HCT116 (cell line): ENCODE results near the gene UCN3. TPM values are rescaled to one million over a fixed set of nuclear protein-coding genes. Genes with fewer than 3 reads are reported as not detected.

Experiments
- ATAC-seq: fragments of 200-7000 bp; cut with Tn5 transposase; 2 replicates; pipeline ENCODE4 v1.9.1; 2020; ENCODE audit warnings: mild to moderate bottlenecking, moderate library complexity
- BruUV-seq: library from RNA; stranded (reverse); fragments of 400-500 nt; replicated peaks from 2 replicates; lab custom pipeline; 2021; lab: Mats Ljungman, UMichigan
- CTCF ChIA-PET: fragments of 300-600 bp; sonication (Branson Sonifier 250); formaldehyde crosslinking; loops from one replicate; lab custom pipeline; 2021; ENCODE audit warnings: antibody characterized with exemption; lab: Charles Lee
- POLR2A ChIA-PET: fragments of 300-600, 350-600 bp; sonication (Branson Sonifier 250); formaldehyde crosslinking; loops from one replicate; lab custom pipeline; 2021; ENCODE audit warnings: antibody characterized with exemption; lab: Charles Lee
- RAD21 ChIA-PET, 2 experiments: fragments of 300-600 bp; sonication (Branson Sonifier 250); formaldehyde crosslinking; loops; one replicate each; lab custom pipeline; 2023; ENCODE audit warnings: low total read pairs in 2 of 2; ENCODE audit not compliant: uncharacterized antibody in 2 of 2, unreplicated experiment in 2 of 2, low non-redundant PET in 1 of 2; lab: Charles Lee
- DNase-seq: peaks from one replicate; pipeline ENCODE4 v3.0.0-alpha.2; 2010; ENCODE audit warnings: low read depth, low spot score
- H2AFZ ChIP-seq: fragments of 200-600 bp; shearing (Covaris generic), sonication (generic); 2 replicates; pipeline ENCODE4 v1.6.1; 2017; ENCODE audit warnings: low read depth, mixed run types, mixed read lengths, antibody characterized with exemption, low read length; ENCODE audit not compliant: poor library complexity, severe bottlenecking
- H3K27ac ChIP-seq: 2 replicates; pipeline ENCODE4 v1.5.1; 2012; ENCODE audit warnings: low read depth, low read length
- H3K27me3 ChIP-seq: fragments of 200-600 bp; sonication (generic); 2 replicates; pipeline ENCODE4 v1.6.1; 2016; ENCODE audit warnings: mixed run types, low read length, mixed read lengths; ENCODE audit not compliant: insufficient read depth
- H3K36me3 ChIP-seq, 2 experiments: fragments of 200-500 bp in 1 of 2; fragments of 200-600 bp in 1 of 2; sonication (Bioruptor generic) in 1 of 2; sonication (generic) in 1 of 2; 2 replicates each; pipeline versions ENCODE4 v1.5.1 to v1.6.1; 2014 to 2016; ENCODE audit warnings: low read length in 2 of 2, inconsistent platforms in 1 of 2, mixed read lengths in 1 of 2, mixed run types in 1 of 2; ENCODE audit not compliant: insufficient read depth in 2 of 2, control insufficient read depth in 1 of 2
- H3K4me1 ChIP-seq, 2 experiments: fragments of 200-600 bp in 1 of 2; sonication (generic) in 1 of 2; 2 replicates each; pipeline versions ENCODE4 v1.5.1 to v1.6.1; 2012 to 2017; ENCODE audit warnings: low read length in 2 of 2, inconsistent platforms in 1 of 2, mild to moderate bottlenecking in 1 of 2, mixed read lengths in 1 of 2, mixed run types in 1 of 2, moderate library complexity in 1 of 2; ENCODE audit not compliant: insufficient read depth in 2 of 2, control insufficient read depth in 1 of 2
- H3K4me2 ChIP-seq: fragments of 200-600 bp; sonication (generic); 2 replicates; pipeline ENCODE4 v1.6.1; 2017; ENCODE audit warnings: mixed run types, low read length, mixed read lengths
- H3K4me3 ChIP-seq, 2 experiments: fragments of 200-600 bp in 1 of 2; sonication (generic) in 1 of 2; replicated peaks in 1 of 2; 2 replicates each; pipeline ENCODE4 v1.5.1; 2011 to 2016; ENCODE audit warnings: low read length in 2 of 2, control low read depth in 1 of 2, low read depth in 1 of 2, mild to moderate bottlenecking in 1 of 2, mixed read lengths in 1 of 2, mixed run types in 1 of 2
- H3K79me2 ChIP-seq: fragments of 200-600 bp; sonication (generic); 2 replicates; pipeline ENCODE4 v1.6.1; 2017; ENCODE audit warnings: mild to moderate bottlenecking, mixed run types, low read length, moderate library complexity, mixed read lengths; ENCODE audit not compliant: insufficient read depth
- H3K9ac ChIP-seq: fragments of 200-600 bp; sonication (generic); 2 replicates; pipeline ENCODE4 v1.6.1; 2016; ENCODE audit warnings: low read length, mixed read lengths
- H3K9me2 ChIP-seq: fragments of 200-600 bp; sonication (generic), shearing (Covaris generic); 2 replicates; pipeline ENCODE4 v1.6.1; 2017; ENCODE audit warnings: mixed run types, mild to moderate bottlenecking, moderate library complexity; ENCODE audit not compliant: insufficient read depth
- H3K9me3 ChIP-seq, 2 experiments: fragments of 200-500 bp in 1 of 2; fragments of 200-600 bp in 1 of 2; sonication (Bioruptor generic) in 1 of 2; sonication (generic) in 1 of 2; 2 replicates each; pipeline ENCODE4 v1.6.1; 2014 to 2017; ENCODE audit warnings: low read length in 2 of 2, mixed read lengths in 2 of 2, inconsistent platforms in 1 of 2, low read depth in 1 of 2, mild to moderate bottlenecking in 1 of 2, mixed run types in 1 of 2, moderate library complexity in 1 of 2; ENCODE audit not compliant: control insufficient read depth in 1 of 2, insufficient read depth in 1 of 2
- H4K20me1 ChIP-seq: fragments of 200-600 bp; sonication (generic), shearing (Covaris generic); 2 replicates; pipeline ENCODE4 v1.6.1; 2017; ENCODE audit warnings: mixed run types, mild to moderate bottlenecking, moderate library complexity; ENCODE audit not compliant: insufficient read depth
- ATF3 ChIP-seq: IDR thresholded peaks from 2 replicates; pipeline ENCODE4 v1.6.1; 2012
- CBX3 ChIP-seq: IDR thresholded peaks from 2 replicates; pipeline ENCODE4 v1.6.1; 2012; ENCODE audit warnings: low read depth
- CEBPB ChIP-seq: IDR thresholded peaks from 2 replicates; pipeline ENCODE4 v1.6.1; 2012; ENCODE audit warnings: low read depth
- CTCF ChIP-seq, 3 experiments: fragments of 200-600 bp in 1 of 3; sonication (generic) in 1 of 3; IDR thresholded peaks in 2 of 3; conservative IDR thresholded peaks in 1 of 3; 2 replicates each; pipeline ENCODE4 v1.5.1; 2012 to 2017; ENCODE audit warnings: low read depth in 2 of 3, low read length in 2 of 3, antibody characterized with exemption in 1 of 3, borderline replicate concordance in 1 of 3, control low read depth in 1 of 3, mild to moderate bottlenecking in 1 of 3, mixed read lengths in 1 of 3, mixed run types in 1 of 3, moderate library complexity in 1 of 3; ENCODE audit not compliant: insufficient read depth in 1 of 3
- EGR1 ChIP-seq: IDR thresholded peaks from 2 replicates; pipeline ENCODE4 v1.6.1; 2012; ENCODE audit warnings: low read depth
- EZH2 ChIP-seq: fragments of 200-600 bp; sonication (generic); IDR thresholded peaks from 2 replicates; pipeline ENCODE4 v1.6.1; 2017; ENCODE audit warnings: antibody characterized with exemption, mixed run types
- EZH2phosphoT487 ChIP-seq: fragments of 200-600 bp; IDR thresholded peaks from 2 replicates; pipeline ENCODE4 v1.6.1; 2018; ENCODE audit warnings: antibody characterized with exemption, borderline replicate concordance
- JUND ChIP-seq: IDR thresholded peaks from 2 replicates; pipeline ENCODE4 v1.6.1; 2012
- POLR2A ChIP-seq: IDR thresholded peaks from 2 replicates; pipeline ENCODE4 v1.7.0; 2011; ENCODE audit warnings: borderline replicate concordance; ENCODE audit not compliant: insufficient read depth, insufficient read length; ENCODE audit errors: extremely low read depth
- POLR2AphosphoS5 ChIP-seq: IDR thresholded peaks from 2 replicates; pipeline ENCODE4 v1.6.1; 2011; ENCODE audit warnings: mild to moderate bottlenecking, low read depth, low read length, moderate library complexity
- RAD21 ChIP-seq: IDR thresholded peaks from 2 replicates; pipeline ENCODE4 v1.6.1; 2012; ENCODE audit warnings: low read depth, mild to moderate bottlenecking
- REST ChIP-seq: IDR thresholded peaks from 2 replicates; pipeline ENCODE4 v1.6.1; 2012; ENCODE audit warnings: low read depth
- SIN3A ChIP-seq: IDR thresholded peaks from 2 replicates; pipeline ENCODE4 v1.6.1; 2012; ENCODE audit warnings: low read depth
- SP1 ChIP-seq: IDR thresholded peaks from 2 replicates; pipeline ENCODE4 v1.6.1; 2012; ENCODE audit warnings: low read depth
- SRF ChIP-seq: IDR thresholded peaks from 2 replicates; pipeline ENCODE4 v1.6.1; 2012; ENCODE audit warnings: low read depth
- TCF7L2 ChIP-seq: IDR thresholded peaks from 2 replicates; pipeline ENCODE4 v1.7.0; 2011; ENCODE audit warnings: borderline replicate concordance, inconsistent platforms; ENCODE audit not compliant: insufficient read depth, insufficient read length; ENCODE audit errors: extremely low read depth
- YY1 ChIP-seq: IDR thresholded peaks from 2 replicates; pipeline ENCODE4 v1.6.1; 2011; ENCODE audit warnings: low read length, low read depth, moderate library complexity, mild to moderate bottlenecking; ENCODE audit not compliant: insufficient replicate concordance; ENCODE audit errors: extremely low read depth
- ZBTB33 ChIP-seq: IDR thresholded peaks from 2 replicates; pipeline ENCODE4 v1.6.1; 2011; ENCODE audit warnings: mild to moderate bottlenecking, low read length, moderate library complexity; ENCODE audit not compliant: insufficient replicate concordance; ENCODE audit errors: extremely low read depth
- ZFX ChIP-seq: fragments of 450-650 bp; IDR thresholded peaks from 2 replicates; pipeline ENCODE4 v1.6.1; 2017
- ZNF274 ChIP-seq: fragments of 200-500 bp; sonication (Bioruptor generic); IDR thresholded peaks from 2 replicates; pipeline ENCODE4 v1.6.1; 2014; ENCODE audit warnings: mild to moderate bottlenecking, low read depth, low read length, inconsistent platforms
- intact Hi-C: fragments of 100-400 bp; cut with micrococcal nuclease; formaldehyde crosslinking; loops from 2 replicates; pipeline ENCODE4 v1.10.0; 2022
- total RNA-seq: library from RNA; stranded (reverse); gene quantifications from one replicate; pipeline ENCODE4 v1.2.1, GENCODE V29; 2021; ENCODE audit not compliant: unreplicated experiment

UCN3 gene
- total RNA-seq, 1 experiment from 2014 or later, result not detected

- BruUV-seq, result no TSS peak
- no peaks in the 10 kb centered on the region for H3K4me1 ChIP-seq
- H3K4me2 ChIP-seq, result no peak overlapping the region
- peaks cover 3% of the 10 kb centered on the region; the same call in 1 of the 2 replicates for H3K27me3 ChIP-seq
- RAD21 ChIA-PET, result no interaction called here
- H2AFZ ChIP-seq, result no peak overlapping the region
- POLR2A ChIA-PET, result no interaction called here
- H3K79me2 ChIP-seq, result no peaks in the 10 kb centered on the region
- TF ChIP-seq YY1 (no peak), CBX3 (no peak), EZH2 (no peak), JUND (no peak), POLR2AphosphoS5 (no peak), ZFX (no peak), CEBPB (no peak), SP1 (no peak), ATF3 (no peak), REST (no peak), SRF (no peak), ZBTB33 (no peak), SIN3A (no peak), POLR2A (no peak), EGR1 (no peak), ZNF274 (no peak), RAD21 (no peak), EZH2phosphoT487 (no peak), TCF7L2 (no peak), CTCF (IDR thresholded peaks at IDR 0.05 in 2 of 3, conservative IDR thresholded peaks at IDR 0.05 in 1 of 3; ENCODE audit: borderline replicate concordance in 1 of 3, insufficient read depth in 1 of 3, low read depth in 2 of 3, low read length in 2 of 3) (no peak)
- DNase-seq (no peak), ATAC-seq (no peak)
- H3K4me3 ChIP-seq, result no peak overlapping the region
- intact Hi-C loops, result no loop called here
- no peak overlapping the region for H3K9ac ChIP-seq
- H3K9me2 ChIP-seq, result no peaks in the 10 kb centered on the region
- no peaks in the 10 kb centered on the region for H3K36me3 ChIP-seq
- no peaks in the 10 kb centered on the region for H4K20me1 ChIP-seq
- H3K27ac ChIP-seq, result no peak overlapping the region
- no peaks in the 10 kb centered on the region for H3K9me3 ChIP-seq
- CTCF ChIA-PET, result no interaction called here
Observed at GRCh38 chr10:5325076-5325475, 39.7 kb upstream of the UCN3 start.
